Left cardiac atrium (tissue), 4 donors: ENCODE measurements around the gene FHL3. TPM values are rescaled to one million over a fixed set of nuclear protein-coding genes. Genes with fewer than 3 reads are reported as not detected.
"Not testable (repeated sequence)": the region's sequence is repeated elsewhere in the genome, so short reads cannot be mapped to it uniquely, and the experiment has no call there.

Experiments
- ATAC-seq, 2 donors: fragments of 200-7000 bp; cut with Tn5 transposase; one replicate each; pipeline ENCODE4 v1.9.1; 2020; ENCODE audit warnings: mild to moderate bottlenecking in 2 of 2, moderate library complexity in 2 of 2
- DNase-seq: peaks from one replicate; pipeline ENCODE4 v3.0.0-alpha.2; 2020
- intact Hi-C, 2 donors: fragments of 100-400 bp; cut with DNase I; formaldehyde crosslinking; loops; one replicate each; pipeline versions ENCODE4 v1.14.1 to v1.15.1; 2022 to 2023
- total RNA-seq, 2 donors: library from RNA; stranded (reverse); fragmentation: NEBNext Ultra II Directional; extraction: Animal tissue kit (Norgen Biotek cat#: 25700); gene quantifications; one replicate each; pipeline ENCODE4 v1.2.1, GENCODE V29; 2021
- donor health status: DM: no; HTN: yes; CAD: no.
- donor health status: DM: no; HTN: yes; CAD: no; lungs with severe emphysema.
- donor health status: DM: yes; HTN: yes; CAD: no.
- donor health status: Dilated cardiomyopathy.

The FHL3 gene
- total RNA-seq, 2 donors from 2014 or later, result 9.9 to 18.6 TPM

GRCh38 chr1:37999430-38000232, 5.7 kb downstream of the FHL3 start:
- intact Hi-C loops, result loop anchor here in 1 of 2 donors (10.0 kb wide), 1 partner anchor 835 kb away; no protein-coding TSS in a partner anchor
- DNase-seq, result peak; percentile 69
- peak; percentile 27 to 61 for ATAC-seq

- ATAC-seq (no peak), DNase-seq (no peak)
- intact Hi-C loops, result loop anchor here in 1 of 2 donors (10.0 kb wide), 1 partner anchor 836 kb away; no protein-coding TSS in a partner anchor
Measured at GRCh38 chr1:37998913-37999429, 6.3 kb downstream of the FHL3 start.

DNA sequence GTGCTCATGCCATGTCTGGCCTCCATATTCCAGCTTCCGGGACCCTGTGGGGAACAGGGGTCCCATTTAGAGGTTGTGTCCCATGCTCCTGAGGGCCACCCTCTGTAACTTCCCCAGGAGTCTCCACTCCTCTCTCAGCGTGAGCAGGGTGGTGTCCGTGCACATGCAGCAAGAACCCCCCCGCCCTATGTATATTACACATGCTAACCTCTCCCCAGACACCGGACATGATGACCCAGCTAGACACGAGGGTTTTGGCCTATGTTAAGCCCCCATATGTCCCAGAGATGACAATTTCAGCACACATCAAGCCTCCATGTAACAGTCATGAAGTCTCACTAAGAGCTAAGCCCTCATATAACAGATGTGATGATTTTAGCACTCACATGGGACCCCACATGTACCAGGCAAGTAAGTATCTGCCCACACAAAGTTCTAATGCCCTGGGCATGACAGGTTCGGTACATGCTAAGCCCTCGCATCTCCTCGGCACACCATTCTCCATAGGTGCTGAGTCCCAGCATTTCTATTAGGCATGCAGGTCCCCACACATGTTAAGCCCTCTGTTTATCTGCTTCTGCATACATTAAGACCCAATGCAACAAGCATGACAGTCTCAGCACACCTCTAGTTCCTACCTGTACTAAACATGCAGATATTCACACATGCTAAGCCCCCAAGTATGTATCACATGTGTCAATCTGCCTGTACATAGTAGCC, 7.1 kb downstream of the FHL3 start:
- intact Hi-C loops, result loop anchor here in 1 of 2 donors (10.0 kb wide), 1 partner anchor 837 kb away; no protein-coding TSS in a partner anchor
- DNase-seq (no peak), ATAC-seq (no peak)

DNA sequence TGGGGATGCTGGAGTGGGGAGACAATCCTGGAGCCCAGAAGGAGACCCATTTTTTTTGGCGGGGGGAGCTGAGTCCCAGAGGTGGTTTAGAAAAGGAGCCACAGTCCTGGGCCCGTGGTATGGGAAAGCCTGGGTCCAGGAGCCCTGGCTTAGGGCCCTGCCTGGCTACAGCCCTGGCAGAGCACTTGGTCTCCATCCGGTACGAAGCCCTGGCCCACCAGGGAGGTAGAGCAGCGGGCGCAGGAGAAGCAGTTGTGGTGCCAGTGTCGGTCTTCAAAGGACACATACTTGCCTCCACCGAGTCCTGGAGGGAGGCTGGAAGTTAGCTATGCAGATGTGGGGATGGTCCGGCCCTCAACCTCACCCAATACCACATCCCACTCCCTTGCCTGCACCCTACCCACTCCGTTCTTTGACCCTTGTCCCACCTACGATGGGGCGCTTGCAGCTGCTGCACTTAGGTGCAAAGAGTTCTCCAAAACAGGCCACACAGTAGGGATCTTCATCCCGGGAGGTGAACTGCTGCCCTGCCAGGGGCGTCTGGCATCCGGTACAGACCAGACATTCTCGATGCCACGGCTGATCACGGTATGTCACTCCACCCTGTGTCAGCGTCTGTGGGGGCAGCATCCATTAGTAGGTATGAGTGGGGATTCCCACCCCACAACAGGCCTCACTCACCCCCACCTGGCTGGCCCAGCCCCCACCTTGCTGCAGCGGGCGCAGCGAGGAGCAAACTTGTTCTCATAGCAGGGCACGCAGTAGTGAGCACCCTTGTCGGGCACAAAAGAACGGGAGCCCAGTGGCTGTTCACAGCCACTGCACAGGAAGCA, 7.8 kb downstream of the FHL3 start:
- DNase-seq (no peak), ATAC-seq (no peak)
- intact Hi-C loops, result loop anchor here in 1 of 2 donors (10.0 kb wide), 1 partner anchor 837 kb away; no protein-coding TSS in a partner anchor

- intact Hi-C loops, result loop anchor here in 1 of 2 donors (10.0 kb wide), 1 partner anchor 839 kb away; no protein-coding TSS in a partner anchor
- DNase-seq (peak; percentile 91), ATAC-seq (peak; percentile 61 to 76)
Measured at GRCh38 chr1:37995751-37996345, 9.5 kb downstream of the FHL3 start.

GRCh38 chr1:37994886-37995566, 10.3 kb downstream of the FHL3 start:
- DNase-seq, result no peak

DNA sequence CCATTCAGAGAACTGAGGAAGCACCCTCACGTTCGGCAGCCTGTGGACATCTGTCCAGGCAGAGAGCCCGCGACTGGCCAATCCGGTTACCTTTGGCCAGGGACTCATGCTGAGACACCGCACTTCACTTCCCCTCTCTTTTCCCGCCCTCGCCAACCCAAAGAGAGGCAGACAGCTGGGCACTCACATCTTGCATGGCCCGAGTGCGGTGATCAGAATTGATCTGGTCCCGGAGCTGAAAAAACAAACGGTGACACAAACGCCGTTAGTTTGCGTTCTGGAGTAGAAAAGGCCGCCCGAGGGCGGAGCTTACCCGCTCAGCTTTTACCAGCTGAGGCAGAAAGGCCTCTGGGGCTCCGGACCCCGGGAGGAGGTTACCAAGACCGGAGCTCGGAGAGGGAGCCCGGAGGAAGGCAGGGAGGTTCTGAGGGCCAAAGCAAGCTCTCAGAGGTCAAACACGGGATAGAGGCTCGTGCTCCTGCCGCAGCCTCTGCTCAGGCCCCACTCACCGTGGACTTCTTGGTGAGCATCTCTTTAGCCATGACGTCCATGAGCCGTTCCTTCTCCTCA, 15.9 kb downstream of the FHL3 start:
- peak; percentile 34 to 41 for ATAC-seq
- peak; percentile 47 for DNase-seq
- intact Hi-C loops, result no loop called here

More at GRCh38 chr1:37994886-37995566, 10.3 kb downstream of the FHL3 start:
- intact Hi-C loops, result loop anchor here in 1 of 2 donors (10.0 kb wide), 1 partner anchor 840 kb away; no protein-coding TSS in a partner anchor
- ATAC-seq, result no peak

DNA sequence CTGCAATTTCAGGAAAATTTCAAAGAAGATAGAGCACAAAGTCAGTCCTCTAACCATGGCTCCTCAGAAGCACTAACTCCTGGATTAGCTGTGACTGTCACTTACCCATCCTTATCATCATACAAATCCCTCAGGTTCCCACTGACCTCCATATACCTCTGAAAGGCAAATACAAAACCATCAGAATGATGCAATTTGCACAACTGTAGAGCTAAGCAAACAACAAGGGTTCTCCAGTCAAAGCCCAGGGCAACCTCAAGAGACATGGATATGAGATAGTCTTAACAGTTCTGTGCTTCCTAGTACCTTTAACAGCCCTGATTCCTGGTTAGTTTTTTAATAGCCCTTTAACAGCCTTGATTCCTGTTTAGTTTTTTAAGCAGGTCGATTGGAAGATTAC, 17.6 kb downstream of the FHL3 start:
- intact Hi-C loops, result no loop called here
- no peak for ATAC-seq

DNA sequence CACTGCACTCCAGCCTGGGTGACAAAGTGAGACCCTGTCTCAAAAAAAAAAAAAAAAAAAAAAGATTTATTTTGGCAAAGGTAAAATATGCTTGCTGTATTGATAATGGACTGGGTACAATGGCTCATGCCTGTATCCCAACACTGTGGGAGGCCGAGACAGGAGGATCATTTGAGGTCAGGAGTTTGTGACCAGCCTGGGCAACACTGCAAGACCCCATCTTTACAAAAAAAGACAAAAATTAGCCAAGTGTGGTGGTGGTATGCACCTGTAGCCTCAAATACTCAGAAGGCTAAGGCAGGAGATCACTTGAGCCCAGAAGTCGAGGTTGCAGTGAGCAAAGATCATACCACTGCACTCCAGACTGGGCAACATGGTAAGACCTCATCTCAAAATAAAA, 21.8 kb downstream of the FHL3 start:
- intact Hi-C loops, result no loop called here
- no peak for ATAC-seq
- no peak for DNase-seq

More for the DNA sequence above, 17.6 kb downstream of the FHL3 start:
- no peak for DNase-seq

DNA sequence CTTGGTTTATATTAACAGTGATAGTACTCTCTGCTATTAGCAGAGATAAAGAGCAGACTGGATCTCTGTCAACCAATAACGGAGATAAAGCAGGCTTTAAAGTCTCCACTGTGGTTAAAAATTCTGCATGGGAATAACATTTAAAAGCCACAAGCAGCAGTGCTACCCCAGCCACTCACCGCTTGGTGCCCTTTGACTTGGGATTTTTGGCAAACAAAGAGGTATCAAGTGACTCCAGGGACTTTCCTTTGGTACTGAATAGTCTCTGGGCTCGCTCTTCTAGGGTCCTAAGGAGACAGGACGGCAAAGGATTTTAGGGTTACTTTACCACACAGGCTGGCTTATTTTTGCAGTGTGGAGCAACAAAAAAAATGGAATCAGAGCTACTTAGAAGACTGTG, 26.8 kb downstream of the FHL3 start:
- intact Hi-C loops, result loop anchor here (5.0 kb wide), 2 partner anchors 86 to 101 kb away; no protein-coding TSS in a partner anchor
- ATAC-seq, result no peak

DNA sequence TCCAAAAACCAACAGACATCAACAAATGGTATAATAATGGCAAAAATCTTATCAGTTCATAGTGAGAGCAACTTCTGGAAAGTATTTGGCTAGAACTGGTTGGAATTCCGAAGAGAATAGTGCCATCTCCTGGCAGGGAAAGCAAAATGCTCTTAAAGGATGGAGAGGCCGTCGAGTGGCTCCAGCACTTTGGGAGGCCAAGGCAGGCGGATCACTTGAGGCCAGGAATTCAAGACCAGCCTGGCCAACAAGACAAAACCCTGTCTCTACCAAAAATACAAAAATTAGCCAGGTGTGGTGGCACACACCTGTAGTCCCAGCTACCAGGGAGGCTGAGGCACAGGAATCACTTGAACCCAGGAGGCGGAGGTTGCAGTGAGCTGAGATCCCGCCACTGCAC, 30.2 kb downstream of the FHL3 start:
- ATAC-seq, result peak; percentile 61
- DNase-seq, result not testable (repeated sequence)
- intact Hi-C loops, result loop anchor here (5.0 kb wide), 2 partner anchors 83 to 98 kb away; no protein-coding TSS in a partner anchor

More for the DNA sequence above, 26.8 kb downstream of the FHL3 start:
- no peak for DNase-seq

DNA sequence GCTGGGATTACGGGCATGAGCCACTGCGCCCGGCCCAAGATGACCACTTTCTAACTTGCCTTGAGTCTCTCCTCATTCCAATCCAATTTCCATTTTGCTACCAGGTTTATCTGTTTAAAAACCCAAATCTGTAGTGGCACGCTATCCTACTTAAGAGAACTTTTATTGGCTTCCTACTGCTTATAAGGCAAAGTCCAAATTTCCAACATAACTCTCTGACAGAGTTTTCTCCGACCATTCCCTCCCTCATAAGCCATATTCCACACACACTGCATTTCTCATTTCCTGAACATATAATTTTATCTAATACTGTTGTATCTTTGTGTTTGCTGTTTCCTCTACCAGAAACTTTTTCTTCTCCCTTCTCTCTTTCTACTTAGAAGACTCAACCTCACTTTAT, 30.7 kb downstream of the FHL3 start:
- intact Hi-C loops, result no loop called here
- ATAC-seq (no peak), DNase-seq (no peak)

DNA sequence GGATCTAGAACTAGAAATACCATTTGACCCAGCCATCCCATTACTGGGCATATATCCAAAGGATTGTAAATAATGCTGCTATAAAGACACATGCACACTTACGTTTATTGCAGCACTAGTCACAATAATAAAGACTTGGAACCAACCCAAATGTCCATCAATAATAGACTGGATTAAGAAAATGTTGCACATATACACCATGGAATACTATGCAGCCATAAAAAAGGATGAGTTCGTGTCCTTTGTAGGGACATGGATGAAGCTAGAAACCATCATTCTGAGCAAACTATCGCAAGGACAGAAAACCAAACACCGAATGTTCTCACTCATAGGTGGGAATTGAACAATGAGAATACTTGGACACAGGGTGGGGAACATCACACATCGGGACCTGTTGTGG, 31.6 kb downstream of the FHL3 start:
- intact Hi-C loops, DNase-seq, ATAC-seq: not testable (repeated sequence)

DNA sequence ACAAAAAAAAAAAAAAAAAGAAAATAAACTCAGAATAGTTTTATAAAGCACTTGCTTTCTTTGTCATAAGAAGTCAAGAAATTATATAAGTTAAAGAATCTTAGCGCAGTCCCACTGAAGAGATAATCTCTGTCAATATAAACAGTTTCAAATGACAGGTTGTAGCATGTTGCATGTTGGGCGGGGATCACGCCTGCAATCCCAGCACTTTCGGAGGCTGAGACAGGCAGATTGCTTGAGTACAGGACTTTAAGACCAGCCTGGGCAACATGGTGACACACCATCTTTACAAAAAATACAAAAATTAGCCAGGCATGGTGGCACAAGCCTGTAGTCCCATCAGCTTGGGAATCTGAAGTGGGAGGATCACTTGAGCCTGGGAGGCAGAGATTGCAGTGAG, 40.0 kb downstream of the FHL3 start:
- DNase-seq (no peak), ATAC-seq (no peak)
- intact Hi-C loops, result no loop called here

DNA sequence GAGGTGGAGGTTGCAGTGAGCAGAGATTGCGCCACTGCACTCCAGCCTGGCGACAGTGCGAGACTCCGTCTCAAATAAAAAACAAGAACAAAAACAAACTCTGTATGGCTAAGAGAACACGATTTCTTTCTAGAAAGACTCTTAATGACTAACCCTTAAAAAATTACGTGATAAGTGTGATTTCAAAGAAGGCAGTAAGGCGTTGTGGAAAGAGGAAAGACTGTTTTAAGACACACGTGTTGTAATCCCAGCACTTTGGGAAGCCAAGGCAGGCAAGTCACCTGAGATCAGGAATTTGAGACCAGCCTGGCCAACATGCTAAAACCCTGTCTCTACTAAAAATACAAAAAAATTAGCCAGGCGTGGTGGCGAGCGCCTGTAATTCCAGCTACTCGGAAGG, 41.2 kb downstream of the FHL3 start:
- intact Hi-C loops, DNase-seq, ATAC-seq: not testable (repeated sequence)

- no peak for DNase-seq
- intact Hi-C loops, result loop anchor here in 1 of 2 donors (10.0 kb wide), 1 partner anchor 64 kb away; no protein-coding TSS in a partner anchor
- ATAC-seq, result no peak
Measured at GRCh38 chr1:37958690-37959089, 46.6 kb downstream of the FHL3 start.

DNA sequence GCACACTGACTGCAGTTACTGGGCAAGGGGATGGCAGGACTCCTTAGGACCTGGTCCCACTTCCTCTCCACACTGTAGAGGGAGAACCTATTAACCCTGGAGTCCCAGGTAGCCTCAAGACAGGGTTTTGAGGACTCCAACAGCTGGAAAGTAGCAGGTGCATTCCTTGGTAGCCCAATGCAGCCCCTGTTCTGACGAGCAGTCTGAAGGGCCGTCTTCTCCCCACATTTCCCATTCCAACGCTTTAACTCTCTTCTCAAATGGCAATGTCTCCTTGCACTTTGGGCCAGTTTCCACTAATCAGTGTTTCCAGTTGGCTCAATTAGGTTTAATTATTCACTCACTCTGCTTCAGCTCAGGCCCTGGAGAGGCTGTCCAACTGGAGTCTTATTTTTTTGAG, 49.6 kb downstream of the FHL3 start:
- ATAC-seq (no peak), DNase-seq (no peak)
- intact Hi-C loops, result loop anchor here in 1 of 2 donors (10.0 kb wide), 1 partner anchor 61 kb away; no protein-coding TSS in a partner anchor
